COR-L47 (cell line): ENCODE results near the gene TBX15.
"Not testable (repeated sequence)": the region's sequence is repeated elsewhere in the genome, so short reads cannot be mapped to it uniquely, and the experiment has no call there.

Source experiments
- DNase-seq: peaks from one replicate; lab custom pipeline; 2025; lab: John Stamatoyannopoulos, UW

TBX15 gene

DNA sequence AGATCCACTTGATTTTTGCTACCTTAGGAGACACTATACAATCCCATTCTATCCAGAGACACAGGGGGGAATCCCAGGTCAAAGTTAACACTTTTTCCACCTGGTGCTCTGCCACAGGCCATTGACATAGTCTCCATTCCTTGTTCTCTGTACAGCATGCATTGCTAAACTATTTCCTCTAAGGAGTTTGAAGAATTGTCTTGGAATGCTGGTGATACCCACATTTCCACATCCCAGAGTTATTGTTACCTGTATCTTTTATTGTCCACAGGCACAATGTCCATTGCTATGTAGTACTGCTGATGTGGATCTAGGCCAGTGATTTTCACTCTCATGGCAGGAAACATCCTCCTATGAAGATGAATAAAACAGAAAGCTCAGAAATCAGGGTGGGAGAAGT lies 61.9 kb downstream of the TBX15 start:
- DNase-seq = no peak

- no peak for DNase-seq
These were observed 62.5 kb downstream of the TBX15 start for GRCh38 chr1:118925651-118926050.

GRCh38 chr1:118923319-118923718 lies 64.8 kb downstream of the TBX15 start:
- DNase-seq = no peak

DNA sequence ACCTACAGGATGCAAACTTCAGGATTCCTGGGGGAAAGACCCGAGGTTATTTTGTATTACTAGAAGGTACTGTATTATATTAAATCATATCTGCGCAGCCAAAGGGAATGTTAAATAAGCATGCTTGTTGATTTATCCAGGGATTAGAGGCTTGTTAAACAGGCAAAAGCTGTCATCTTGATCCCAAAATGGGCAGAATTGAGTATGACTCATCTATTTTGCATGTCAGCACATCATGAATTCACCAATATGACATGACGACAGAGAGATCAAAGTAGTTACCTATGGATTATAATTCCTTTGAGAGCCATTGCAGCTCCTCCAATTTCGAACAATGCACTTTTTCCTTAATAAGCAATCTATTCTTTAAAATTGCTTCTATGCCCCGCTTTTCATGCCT lies 66.1 kb downstream of the TBX15 start:
- DNase-seq = no peak

- no peak for DNase-seq
These were observed 67.9 kb downstream of the TBX15 start for GRCh38 chr1:118920124-118920717.

GRCh38 chr1:118918940-118919259 lies 69.2 kb downstream of the TBX15 start:
- DNase-seq = no peak

GRCh38 chr1:118918230-118918939 lies 69.8 kb downstream of the TBX15 start:
- no peak for DNase-seq

GRCh38 chr1:118916346-118916745 lies 71.8 kb downstream of the TBX15 start:
- DNase-seq = not testable (repeated sequence)

DNA sequence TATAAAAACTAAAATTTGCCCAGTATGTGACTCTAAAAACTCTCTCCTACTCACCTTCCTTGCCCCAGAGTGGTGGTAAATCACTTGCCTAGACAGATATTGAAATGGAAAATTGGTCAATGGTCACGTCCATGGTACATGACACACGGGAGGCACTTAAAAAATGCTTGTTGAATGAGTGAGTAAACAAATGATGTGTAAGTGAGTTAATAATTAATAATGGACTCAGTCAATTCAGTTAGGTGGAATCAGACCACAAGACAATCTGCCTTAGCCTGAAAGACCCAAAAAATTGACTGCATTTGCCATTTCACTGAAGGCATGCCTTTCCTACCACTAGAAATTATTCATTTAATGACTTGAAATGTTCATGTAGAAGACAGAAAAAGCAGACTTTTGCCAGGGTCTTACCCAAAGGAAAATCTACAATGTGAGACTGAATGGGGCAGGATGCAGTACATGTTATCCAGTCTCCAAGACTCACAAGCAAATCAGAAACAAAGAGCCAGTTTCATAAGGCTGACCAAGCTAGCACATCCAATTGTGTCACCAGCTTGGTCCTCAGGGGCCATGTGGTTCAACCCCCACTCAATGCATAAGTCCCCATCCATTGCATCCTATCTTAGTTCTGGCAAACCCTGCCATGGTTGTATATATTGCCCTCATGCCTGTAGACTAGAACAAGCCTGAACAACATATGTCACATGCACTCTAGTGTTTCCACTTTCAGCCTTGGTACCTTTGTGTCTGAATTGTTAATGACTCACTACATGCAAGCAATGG lies 73.6 kb downstream of the TBX15 start:
- DNase-seq = no peak

DNA sequence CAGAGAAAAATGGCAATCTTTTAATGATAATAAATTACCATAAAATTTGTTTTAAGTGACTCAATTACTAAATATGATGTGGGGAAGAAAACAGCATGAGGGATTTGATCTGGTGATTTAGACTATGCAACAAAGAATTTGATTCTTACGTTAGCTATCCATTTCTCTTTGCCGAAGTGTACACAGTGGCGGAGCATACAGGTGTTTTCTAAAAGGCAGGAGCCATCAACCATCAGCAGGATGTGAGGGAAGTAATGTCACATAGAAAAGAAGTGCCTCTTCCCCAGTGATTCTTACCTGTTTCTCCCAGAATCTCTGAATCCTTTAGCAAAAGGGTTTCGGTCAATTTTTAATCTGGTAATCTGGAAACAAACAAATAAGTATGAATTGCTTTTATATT lies 74.3 kb downstream of the TBX15 start:
- DNase-seq = no peak

- DNase-seq = no peak
These were observed 75.6 kb downstream of the TBX15 start for GRCh38 chr1:118912574-118912973.

- DNase-seq = no peak
These were observed 76.6 kb downstream of the TBX15 start for GRCh38 chr1:118911571-118911970.

DNA sequence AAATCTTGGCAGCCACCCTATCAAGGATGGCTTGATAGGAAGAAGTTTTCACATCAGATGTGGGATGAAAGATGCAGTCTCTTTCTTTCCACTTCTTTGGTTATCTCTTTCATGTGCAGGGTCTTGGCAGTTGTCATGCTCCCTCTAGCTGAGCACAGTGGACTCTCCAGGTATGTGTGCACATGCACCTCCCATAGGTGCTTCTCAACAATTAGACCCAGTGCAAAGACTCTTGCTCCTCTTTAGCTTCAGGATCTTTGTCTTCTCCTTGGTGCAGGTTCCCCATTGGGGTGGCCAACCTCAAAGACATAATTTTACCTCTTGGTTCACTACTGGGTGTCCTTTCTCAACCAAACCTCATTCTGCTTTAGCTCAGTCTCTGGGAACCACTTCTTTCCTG lies 80.7 kb downstream of the TBX15 start:
- DNase-seq = no peak

DNA sequence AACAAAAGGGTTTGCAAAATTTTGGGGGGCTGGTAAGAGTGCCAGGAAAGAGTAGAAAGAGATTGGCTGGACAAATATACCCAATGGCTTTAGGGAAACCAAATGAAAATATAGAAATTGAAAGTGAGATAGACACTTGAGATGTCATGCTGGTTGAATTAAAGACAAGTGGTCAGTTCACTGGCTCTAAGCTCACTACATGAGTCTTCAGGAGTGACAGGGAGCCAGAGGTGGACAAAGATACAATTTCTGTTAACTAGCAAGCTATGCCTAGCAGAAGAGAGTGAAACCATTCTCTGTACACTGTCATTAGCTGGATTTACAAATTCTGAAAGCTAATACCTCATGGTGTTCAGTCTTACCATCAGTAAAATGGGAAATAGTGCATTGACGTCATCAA lies 82.5 kb downstream of the TBX15 start:
- DNase-seq = no peak

DNA sequence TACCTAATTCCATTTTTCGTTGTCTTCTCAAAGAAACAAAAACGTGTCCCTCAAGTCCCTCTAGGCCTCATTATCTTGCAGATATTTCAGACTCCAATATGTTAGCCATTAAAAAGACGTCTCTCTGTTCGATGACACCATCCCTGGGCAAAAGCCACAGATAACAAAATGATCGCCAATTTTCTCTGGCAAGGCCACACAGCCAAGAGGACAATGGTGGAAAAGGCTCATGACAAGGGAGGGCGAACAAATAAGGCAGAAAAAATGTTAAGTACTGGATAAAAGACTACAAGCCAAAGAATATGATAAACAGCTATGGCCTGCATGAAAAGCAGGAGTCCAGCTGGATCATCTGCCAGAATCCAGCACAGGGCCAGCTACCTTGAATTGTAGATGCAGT lies 82.9 kb downstream of the TBX15 start:
- no peak for DNase-seq

- DNase-seq = no peak
These were observed 85.4 kb downstream of the TBX15 start for GRCh38 chr1:118902711-118903191.

DNA sequence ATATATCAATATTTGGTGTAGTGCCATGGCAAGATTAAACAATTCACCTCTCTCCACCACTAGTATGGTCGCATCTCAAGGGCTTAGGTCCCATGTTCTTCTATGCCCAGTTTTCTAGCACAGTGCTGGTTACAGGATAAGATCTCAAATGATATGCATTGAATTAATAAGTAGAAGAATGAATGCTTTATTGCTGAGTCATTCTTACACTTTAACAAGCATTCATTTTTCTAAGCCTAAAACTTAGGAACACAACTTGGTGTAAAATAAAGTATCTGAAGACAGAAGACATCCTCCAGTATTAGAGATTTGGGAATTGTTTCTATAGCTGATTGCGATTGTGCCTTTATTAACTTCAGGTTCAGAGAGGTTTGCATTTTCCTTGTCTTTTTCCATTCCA lies 85.8 kb downstream of the TBX15 start:
- DNase-seq = no peak

DNA sequence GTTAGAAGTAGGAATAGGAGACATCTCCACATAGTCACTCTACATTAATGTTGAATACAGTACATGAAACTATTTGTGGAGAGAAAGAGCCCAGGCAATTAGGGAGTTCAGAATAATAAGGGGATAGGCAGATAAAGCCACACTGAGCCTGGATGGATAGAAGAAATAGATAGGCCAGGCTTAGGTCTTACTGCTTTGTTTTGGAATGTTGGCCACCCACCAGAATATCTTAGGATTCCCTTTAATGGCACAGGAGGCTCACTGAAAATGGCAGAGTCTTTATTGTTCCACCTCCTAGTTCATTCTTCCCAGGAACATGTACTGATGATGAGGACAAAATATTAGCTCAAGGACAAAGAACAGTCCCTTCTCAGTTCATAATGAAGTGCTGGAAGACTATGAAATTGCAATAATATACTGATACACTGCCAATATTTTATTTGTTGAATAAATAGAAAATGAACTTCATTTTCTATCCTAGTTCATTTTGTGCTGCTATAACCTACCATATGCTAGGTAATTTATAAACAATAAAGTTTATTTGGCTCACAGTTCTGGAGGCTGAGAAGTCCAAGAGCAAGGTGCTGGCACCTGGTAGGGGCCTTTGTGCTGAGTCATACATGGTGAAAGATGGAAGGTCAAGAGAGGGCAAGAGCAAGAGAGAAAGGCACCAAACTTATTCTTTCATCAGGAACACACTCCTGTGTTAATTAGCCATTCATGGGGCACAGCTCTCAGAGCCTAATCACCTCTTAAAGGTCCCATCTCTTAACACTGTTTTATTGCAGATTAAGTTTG lies 87.3 kb downstream of the TBX15 start:
- DNase-seq = no peak

DNA sequence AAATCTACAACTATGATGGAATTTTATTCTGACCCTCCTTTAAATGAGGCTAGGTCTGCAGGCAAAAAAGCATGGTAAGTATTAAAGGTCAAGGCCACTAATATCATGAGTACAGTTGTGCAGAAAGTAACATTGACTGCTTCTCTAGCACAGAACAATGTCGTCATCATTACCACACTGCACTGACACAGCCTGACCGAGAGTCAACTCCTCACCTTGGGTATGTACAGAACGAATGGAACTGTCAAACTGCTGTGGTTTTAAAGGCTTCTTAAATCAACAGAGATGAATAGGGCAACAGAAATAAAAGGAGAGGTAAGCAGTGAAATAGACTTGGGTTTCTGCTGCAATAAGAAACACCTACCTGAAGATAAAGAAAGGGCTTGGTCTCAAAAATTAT lies 88.8 kb downstream of the TBX15 start:
- no peak for DNase-seq

- DNase-seq = no peak
These were observed 89.4 kb downstream of the TBX15 start for GRCh38 chr1:118898712-118899111.

DNA sequence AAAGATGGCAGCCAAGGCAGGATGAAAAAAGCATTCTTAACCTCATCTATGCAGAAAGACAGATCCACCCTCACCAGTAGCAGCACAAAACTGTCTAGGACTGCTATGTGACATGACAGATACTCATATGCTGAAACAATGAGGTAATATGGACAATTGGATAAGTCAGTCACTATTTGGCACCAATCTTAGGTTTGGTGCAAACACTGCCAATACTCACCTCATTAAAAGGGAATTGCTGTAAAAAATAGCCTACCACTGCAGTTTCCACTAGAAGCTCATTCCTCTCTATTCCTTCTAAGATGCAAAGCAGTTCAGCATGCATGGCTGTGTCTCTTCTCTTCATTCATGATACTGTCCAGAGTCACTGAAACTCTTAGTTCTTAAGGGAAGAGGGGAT lies 91.7 kb downstream of the TBX15 start:
- no peak for DNase-seq

DNA sequence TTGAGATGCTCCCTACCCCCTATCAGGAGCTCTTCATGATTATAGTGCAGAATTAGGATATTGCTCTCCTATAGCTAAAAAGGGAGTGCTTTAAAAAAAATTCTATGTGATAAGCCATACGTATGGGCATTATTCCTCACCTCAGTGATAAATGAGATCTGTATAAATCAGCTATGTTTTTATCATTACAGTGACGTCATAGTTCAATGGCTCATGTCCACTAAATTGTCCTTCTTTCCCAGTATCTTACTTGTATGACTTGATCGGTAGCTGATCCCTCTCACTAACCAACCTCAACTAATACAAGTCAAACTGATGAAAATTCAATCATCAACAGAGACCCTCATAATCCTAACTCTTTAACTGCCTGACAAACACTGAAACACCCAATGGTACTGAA lies 93.3 kb downstream of the TBX15 start:
- DNase-seq = no peak
